OCI-LY3 (cell line): ENCODE measurements around the gene RBBP8.

Experiments
- EZH2phosphoT487 ChIP-seq: fragments of 200-600 bp; shearing (Covaris generic); IDR thresholded peaks from 2 replicates; pipeline ENCODE4 v1.6.1; 2018; ENCODE audit warnings: antibody characterized with exemption, mixed run types, low read depth
- TF ChIP-seq, protein P1 (sequence below): fragments of 200-600, 300-600 bp; sonication (generic); IDR thresholded peaks from 2 replicates; pipeline ENCODE4 v1.5.1; 2014; ENCODE audit warnings: antibody characterized with exemption, low read length, low read depth

DNA sequence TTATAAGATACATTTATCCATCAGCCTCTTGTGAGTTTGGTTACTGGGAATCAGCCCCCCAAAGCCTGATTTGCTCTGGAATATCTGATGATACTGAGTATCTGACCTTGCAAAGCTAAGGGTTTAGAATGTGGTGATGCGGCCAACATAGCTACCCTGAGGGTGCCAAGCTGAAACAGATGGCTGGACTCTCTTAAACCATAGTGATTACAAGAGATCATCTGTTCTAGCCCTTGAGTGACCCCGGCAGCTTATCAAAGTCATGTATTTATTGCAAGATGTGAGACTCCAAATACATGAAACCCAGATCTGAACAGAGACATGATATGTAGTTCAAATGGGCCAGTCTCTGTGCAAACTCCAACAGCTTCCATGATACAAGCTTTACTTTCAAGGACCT lies 124.0 kb downstream of the RBBP8 start:
- TF ChIP-seq, protein P1, sequence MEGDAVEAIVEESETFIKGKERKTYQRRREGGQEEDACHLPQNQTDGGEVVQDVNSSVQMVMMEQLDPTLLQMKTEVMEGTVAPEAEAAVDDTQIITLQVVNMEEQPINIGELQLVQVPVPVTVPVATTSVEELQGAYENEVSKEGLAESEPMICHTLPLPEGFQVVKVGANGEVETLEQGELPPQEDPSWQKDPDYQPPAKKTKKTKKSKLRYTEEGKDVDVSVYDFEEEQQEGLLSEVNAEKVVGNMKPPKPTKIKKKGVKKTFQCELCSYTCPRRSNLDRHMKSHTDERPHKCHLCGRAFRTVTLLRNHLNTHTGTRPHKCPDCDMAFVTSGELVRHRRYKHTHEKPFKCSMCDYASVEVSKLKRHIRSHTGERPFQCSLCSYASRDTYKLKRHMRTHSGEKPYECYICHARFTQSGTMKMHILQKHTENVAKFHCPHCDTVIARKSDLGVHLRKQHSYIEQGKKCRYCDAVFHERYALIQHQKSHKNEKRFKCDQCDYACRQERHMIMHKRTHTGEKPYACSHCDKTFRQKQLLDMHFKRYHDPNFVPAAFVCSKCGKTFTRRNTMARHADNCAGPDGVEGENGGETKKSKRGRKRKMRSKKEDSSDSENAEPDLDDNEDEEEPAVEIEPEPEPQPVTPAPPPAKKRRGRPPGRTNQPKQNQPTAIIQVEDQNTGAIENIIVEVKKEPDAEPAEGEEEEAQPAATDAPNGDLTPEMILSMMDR, result no peak
- no peak for TF ChIP-seq EZH2phosphoT487
